HCT116 (cell line): ENCODE data around the gene PICALM. TPM values are rescaled to one million over a fixed set of nuclear protein-coding genes. Genes with fewer than 3 reads are reported as not detected.

Experiments
- ATAC-seq: fragments of 200-7000 bp; cut with Tn5 transposase; 2 replicates; pipeline ENCODE4 v1.9.1; 2020; ENCODE audit warnings: mild to moderate bottlenecking, moderate library complexity
- BruUV-seq: library from RNA; stranded (reverse); fragments of 400-500 nt; replicated peaks from 2 replicates; lab custom pipeline; 2021; lab: Mats Ljungman, UMichigan
- CTCF ChIA-PET: fragments of 300-600 bp; sonication (Branson Sonifier 250); formaldehyde crosslinking; loops from one replicate; lab custom pipeline; 2021; ENCODE audit warnings: antibody characterized with exemption; lab: Charles Lee
- POLR2A ChIA-PET: fragments of 300-600, 350-600 bp; sonication (Branson Sonifier 250); formaldehyde crosslinking; loops from one replicate; lab custom pipeline; 2021; ENCODE audit warnings: antibody characterized with exemption; lab: Charles Lee
- RAD21 ChIA-PET, 2 experiments: fragments of 300-600 bp; sonication (Branson Sonifier 250); formaldehyde crosslinking; loops; one replicate each; lab custom pipeline; 2023; ENCODE audit warnings: low total read pairs in 2 of 2; ENCODE audit not compliant: uncharacterized antibody in 2 of 2, unreplicated experiment in 2 of 2, low non-redundant PET in 1 of 2; lab: Charles Lee
- DNase-seq: peaks from one replicate; pipeline ENCODE4 v3.0.0-alpha.2; 2010; ENCODE audit warnings: low read depth, low spot score
- H2AFZ ChIP-seq: fragments of 200-600 bp; shearing (Covaris generic), sonication (generic); 2 replicates; pipeline ENCODE4 v1.6.1; 2017; ENCODE audit warnings: low read depth, mixed run types, mixed read lengths, antibody characterized with exemption, low read length; ENCODE audit not compliant: poor library complexity, severe bottlenecking
- H3K27ac ChIP-seq: 2 replicates; pipeline ENCODE4 v1.5.1; 2012; ENCODE audit warnings: low read depth, low read length
- H3K27me3 ChIP-seq: fragments of 200-600 bp; sonication (generic); 2 replicates; pipeline ENCODE4 v1.6.1; 2016; ENCODE audit warnings: mixed run types, low read length, mixed read lengths; ENCODE audit not compliant: insufficient read depth
- H3K36me3 ChIP-seq, 2 experiments: fragments of 200-500 bp in 1 of 2; fragments of 200-600 bp in 1 of 2; sonication (Bioruptor generic) in 1 of 2; sonication (generic) in 1 of 2; 2 replicates each; pipeline versions ENCODE4 v1.5.1 to v1.6.1; 2014 to 2016; ENCODE audit warnings: low read length in 2 of 2, inconsistent platforms in 1 of 2, mixed read lengths in 1 of 2, mixed run types in 1 of 2; ENCODE audit not compliant: insufficient read depth in 2 of 2, control insufficient read depth in 1 of 2
- H3K4me1 ChIP-seq, 2 experiments: fragments of 200-600 bp in 1 of 2; sonication (generic) in 1 of 2; 2 replicates each; pipeline versions ENCODE4 v1.5.1 to v1.6.1; 2012 to 2017; ENCODE audit warnings: low read length in 2 of 2, inconsistent platforms in 1 of 2, mild to moderate bottlenecking in 1 of 2, mixed read lengths in 1 of 2, mixed run types in 1 of 2, moderate library complexity in 1 of 2; ENCODE audit not compliant: insufficient read depth in 2 of 2, control insufficient read depth in 1 of 2
- H3K4me2 ChIP-seq: fragments of 200-600 bp; sonication (generic); 2 replicates; pipeline ENCODE4 v1.6.1; 2017; ENCODE audit warnings: mixed run types, low read length, mixed read lengths
- H3K4me3 ChIP-seq, 2 experiments: fragments of 200-600 bp in 1 of 2; sonication (generic) in 1 of 2; replicated peaks in 1 of 2; 2 replicates each; pipeline ENCODE4 v1.5.1; 2011 to 2016; ENCODE audit warnings: low read length in 2 of 2, control low read depth in 1 of 2, low read depth in 1 of 2, mild to moderate bottlenecking in 1 of 2, mixed read lengths in 1 of 2, mixed run types in 1 of 2
- H3K79me2 ChIP-seq: fragments of 200-600 bp; sonication (generic); 2 replicates; pipeline ENCODE4 v1.6.1; 2017; ENCODE audit warnings: mild to moderate bottlenecking, mixed run types, low read length, moderate library complexity, mixed read lengths; ENCODE audit not compliant: insufficient read depth
- H3K9ac ChIP-seq: fragments of 200-600 bp; sonication (generic); 2 replicates; pipeline ENCODE4 v1.6.1; 2016; ENCODE audit warnings: low read length, mixed read lengths
- H3K9me2 ChIP-seq: fragments of 200-600 bp; sonication (generic), shearing (Covaris generic); 2 replicates; pipeline ENCODE4 v1.6.1; 2017; ENCODE audit warnings: mixed run types, mild to moderate bottlenecking, moderate library complexity; ENCODE audit not compliant: insufficient read depth
- H3K9me3 ChIP-seq, 2 experiments: fragments of 200-500 bp in 1 of 2; fragments of 200-600 bp in 1 of 2; sonication (Bioruptor generic) in 1 of 2; sonication (generic) in 1 of 2; 2 replicates each; pipeline ENCODE4 v1.6.1; 2014 to 2017; ENCODE audit warnings: low read length in 2 of 2, mixed read lengths in 2 of 2, inconsistent platforms in 1 of 2, low read depth in 1 of 2, mild to moderate bottlenecking in 1 of 2, mixed run types in 1 of 2, moderate library complexity in 1 of 2; ENCODE audit not compliant: control insufficient read depth in 1 of 2, insufficient read depth in 1 of 2
- H4K20me1 ChIP-seq: fragments of 200-600 bp; sonication (generic), shearing (Covaris generic); 2 replicates; pipeline ENCODE4 v1.6.1; 2017; ENCODE audit warnings: mixed run types, mild to moderate bottlenecking, moderate library complexity; ENCODE audit not compliant: insufficient read depth
- CBX3 ChIP-seq: IDR thresholded peaks from 2 replicates; pipeline ENCODE4 v1.6.1; 2012; ENCODE audit warnings: low read depth
- CEBPB ChIP-seq: IDR thresholded peaks from 2 replicates; pipeline ENCODE4 v1.6.1; 2012; ENCODE audit warnings: low read depth
- EGR1 ChIP-seq: IDR thresholded peaks from 2 replicates; pipeline ENCODE4 v1.6.1; 2012; ENCODE audit warnings: low read depth
- EZH2phosphoT487 ChIP-seq: fragments of 200-600 bp; IDR thresholded peaks from 2 replicates; pipeline ENCODE4 v1.6.1; 2018; ENCODE audit warnings: antibody characterized with exemption, borderline replicate concordance
- JUND ChIP-seq: IDR thresholded peaks from 2 replicates; pipeline ENCODE4 v1.6.1; 2012
- POLR2AphosphoS5 ChIP-seq: IDR thresholded peaks from 2 replicates; pipeline ENCODE4 v1.6.1; 2011; ENCODE audit warnings: mild to moderate bottlenecking, low read depth, low read length, moderate library complexity
- YY1 ChIP-seq: IDR thresholded peaks from 2 replicates; pipeline ENCODE4 v1.6.1; 2011; ENCODE audit warnings: low read length, low read depth, moderate library complexity, mild to moderate bottlenecking; ENCODE audit not compliant: insufficient replicate concordance; ENCODE audit errors: extremely low read depth
- intact Hi-C: fragments of 100-400 bp; cut with micrococcal nuclease; formaldehyde crosslinking; loops from 2 replicates; pipeline ENCODE4 v1.10.0; 2022
- total RNA-seq: library from RNA; stranded (reverse); gene quantifications from one replicate; pipeline ENCODE4 v1.2.1, GENCODE V29; 2021; ENCODE audit not compliant: unreplicated experiment
- TF ChIP-seq, protein P1 (sequence below), 3 experiments: fragments of 200-600 bp in 1 of 3; sonication (generic) in 1 of 3; IDR thresholded peaks in 2 of 3; conservative IDR thresholded peaks in 1 of 3; 2 replicates each; pipeline ENCODE4 v1.5.1; 2012 to 2017; ENCODE audit warnings: low read depth in 2 of 3, low read length in 2 of 3, antibody characterized with exemption in 1 of 3, borderline replicate concordance in 1 of 3, control low read depth in 1 of 3, mild to moderate bottlenecking in 1 of 3, mixed read lengths in 1 of 3, mixed run types in 1 of 3, moderate library complexity in 1 of 3; ENCODE audit not compliant: insufficient read depth in 1 of 3
- TF ChIP-seq, protein P2 (sequence below): IDR thresholded peaks from 2 replicates; pipeline ENCODE4 v1.6.1; 2012; ENCODE audit warnings: low read depth
- TF ChIP-seq, protein P3 (sequence below): IDR thresholded peaks from 2 replicates; pipeline ENCODE4 v1.6.1; 2011; ENCODE audit warnings: mild to moderate bottlenecking, low read length, moderate library complexity; ENCODE audit not compliant: insufficient replicate concordance; ENCODE audit errors: extremely low read depth

Gene PICALM
- total RNA-seq, 1 experiment from 2014 or later = 90.6 TPM

DNA sequence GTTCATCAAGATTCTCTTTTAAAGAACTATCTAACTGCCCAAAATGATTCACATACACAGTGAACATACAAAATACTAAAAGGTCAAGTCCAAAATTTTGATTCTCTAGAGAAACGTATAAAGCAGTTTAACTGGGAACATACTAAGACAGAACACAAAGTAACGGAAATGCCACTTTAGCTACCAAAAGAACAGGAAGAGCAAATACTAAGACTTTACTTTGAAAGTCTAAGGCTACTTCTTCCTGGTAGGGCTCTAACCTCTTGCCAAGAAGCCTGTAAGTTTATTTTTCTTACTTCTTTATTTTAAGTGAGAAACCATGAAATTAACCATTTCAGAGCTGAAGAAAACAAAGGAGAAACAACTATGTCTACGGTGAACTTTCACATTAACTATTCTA lies 6.2 kb downstream of the PICALM start (continued):
- TF ChIP-seq YY1 (no peak), CBX3 (no peak)
- TF ChIP-seq, protein P1, sequence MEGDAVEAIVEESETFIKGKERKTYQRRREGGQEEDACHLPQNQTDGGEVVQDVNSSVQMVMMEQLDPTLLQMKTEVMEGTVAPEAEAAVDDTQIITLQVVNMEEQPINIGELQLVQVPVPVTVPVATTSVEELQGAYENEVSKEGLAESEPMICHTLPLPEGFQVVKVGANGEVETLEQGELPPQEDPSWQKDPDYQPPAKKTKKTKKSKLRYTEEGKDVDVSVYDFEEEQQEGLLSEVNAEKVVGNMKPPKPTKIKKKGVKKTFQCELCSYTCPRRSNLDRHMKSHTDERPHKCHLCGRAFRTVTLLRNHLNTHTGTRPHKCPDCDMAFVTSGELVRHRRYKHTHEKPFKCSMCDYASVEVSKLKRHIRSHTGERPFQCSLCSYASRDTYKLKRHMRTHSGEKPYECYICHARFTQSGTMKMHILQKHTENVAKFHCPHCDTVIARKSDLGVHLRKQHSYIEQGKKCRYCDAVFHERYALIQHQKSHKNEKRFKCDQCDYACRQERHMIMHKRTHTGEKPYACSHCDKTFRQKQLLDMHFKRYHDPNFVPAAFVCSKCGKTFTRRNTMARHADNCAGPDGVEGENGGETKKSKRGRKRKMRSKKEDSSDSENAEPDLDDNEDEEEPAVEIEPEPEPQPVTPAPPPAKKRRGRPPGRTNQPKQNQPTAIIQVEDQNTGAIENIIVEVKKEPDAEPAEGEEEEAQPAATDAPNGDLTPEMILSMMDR (IDR thresholded peaks at IDR 0.05 in 2 of 3, conservative IDR thresholded peaks at IDR 0.05 in 1 of 3; ENCODE audit: borderline replicate concordance in 1 of 3, insufficient read depth in 1 of 3, low read depth in 2 of 3, low read length in 2 of 3) = no peak

DNA sequence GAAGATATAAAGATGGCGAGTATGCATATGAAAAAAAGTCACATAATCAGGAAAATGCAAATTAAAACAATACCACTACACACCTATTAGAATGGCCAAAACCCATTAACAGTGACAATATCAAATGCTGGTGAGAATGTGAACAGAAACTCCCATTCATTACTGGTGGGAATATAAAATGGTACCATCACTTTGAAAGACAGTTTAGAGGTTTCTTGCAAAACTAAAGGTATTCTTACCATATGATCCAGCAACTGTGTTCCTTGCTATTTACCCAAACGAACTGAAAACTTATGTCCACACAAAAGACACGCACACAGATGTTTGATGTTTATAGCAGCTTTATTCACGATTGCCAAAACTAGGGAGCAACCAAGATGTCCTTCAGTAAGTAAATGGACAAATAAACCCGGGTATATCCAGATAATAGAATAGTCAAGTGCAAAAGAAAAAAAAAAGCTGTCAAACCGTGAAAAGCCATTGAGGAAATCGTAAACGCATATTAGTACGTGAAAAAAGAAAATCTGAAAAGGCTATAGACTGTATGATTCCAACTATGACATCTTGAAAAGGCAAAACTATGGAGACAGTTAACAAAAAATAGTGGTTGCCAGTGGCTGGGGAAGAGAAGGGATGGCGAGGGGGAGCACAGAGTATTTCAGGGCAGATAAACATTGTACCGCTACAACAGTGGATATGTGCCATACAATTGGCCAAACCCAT lies 7.2 kb downstream of the PICALM start:
- no peak overlapping the region for H3K9ac ChIP-seq
- TF ChIP-seq JUND (no peak), EGR1 (no peak), POLR2AphosphoS5 (no peak), YY1 (no peak), EZH2phosphoT487 (no peak), CEBPB (no peak)
- TF ChIP-seq, protein P2, sequence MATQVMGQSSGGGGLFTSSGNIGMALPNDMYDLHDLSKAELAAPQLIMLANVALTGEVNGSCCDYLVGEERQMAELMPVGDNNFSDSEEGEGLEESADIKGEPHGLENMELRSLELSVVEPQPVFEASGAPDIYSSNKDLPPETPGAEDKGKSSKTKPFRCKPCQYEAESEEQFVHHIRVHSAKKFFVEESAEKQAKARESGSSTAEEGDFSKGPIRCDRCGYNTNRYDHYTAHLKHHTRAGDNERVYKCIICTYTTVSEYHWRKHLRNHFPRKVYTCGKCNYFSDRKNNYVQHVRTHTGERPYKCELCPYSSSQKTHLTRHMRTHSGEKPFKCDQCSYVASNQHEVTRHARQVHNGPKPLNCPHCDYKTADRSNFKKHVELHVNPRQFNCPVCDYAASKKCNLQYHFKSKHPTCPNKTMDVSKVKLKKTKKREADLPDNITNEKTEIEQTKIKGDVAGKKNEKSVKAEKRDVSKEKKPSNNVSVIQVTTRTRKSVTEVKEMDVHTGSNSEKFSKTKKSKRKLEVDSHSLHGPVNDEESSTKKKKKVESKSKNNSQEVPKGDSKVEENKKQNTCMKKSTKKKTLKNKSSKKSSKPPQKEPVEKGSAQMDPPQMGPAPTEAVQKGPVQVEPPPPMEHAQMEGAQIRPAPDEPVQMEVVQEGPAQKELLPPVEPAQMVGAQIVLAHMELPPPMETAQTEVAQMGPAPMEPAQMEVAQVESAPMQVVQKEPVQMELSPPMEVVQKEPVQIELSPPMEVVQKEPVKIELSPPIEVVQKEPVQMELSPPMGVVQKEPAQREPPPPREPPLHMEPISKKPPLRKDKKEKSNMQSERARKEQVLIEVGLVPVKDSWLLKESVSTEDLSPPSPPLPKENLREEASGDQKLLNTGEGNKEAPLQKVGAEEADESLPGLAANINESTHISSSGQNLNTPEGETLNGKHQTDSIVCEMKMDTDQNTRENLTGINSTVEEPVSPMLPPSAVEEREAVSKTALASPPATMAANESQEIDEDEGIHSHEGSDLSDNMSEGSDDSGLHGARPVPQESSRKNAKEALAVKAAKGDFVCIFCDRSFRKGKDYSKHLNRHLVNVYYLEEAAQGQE = no peak
- TF ChIP-seq, protein P3, sequence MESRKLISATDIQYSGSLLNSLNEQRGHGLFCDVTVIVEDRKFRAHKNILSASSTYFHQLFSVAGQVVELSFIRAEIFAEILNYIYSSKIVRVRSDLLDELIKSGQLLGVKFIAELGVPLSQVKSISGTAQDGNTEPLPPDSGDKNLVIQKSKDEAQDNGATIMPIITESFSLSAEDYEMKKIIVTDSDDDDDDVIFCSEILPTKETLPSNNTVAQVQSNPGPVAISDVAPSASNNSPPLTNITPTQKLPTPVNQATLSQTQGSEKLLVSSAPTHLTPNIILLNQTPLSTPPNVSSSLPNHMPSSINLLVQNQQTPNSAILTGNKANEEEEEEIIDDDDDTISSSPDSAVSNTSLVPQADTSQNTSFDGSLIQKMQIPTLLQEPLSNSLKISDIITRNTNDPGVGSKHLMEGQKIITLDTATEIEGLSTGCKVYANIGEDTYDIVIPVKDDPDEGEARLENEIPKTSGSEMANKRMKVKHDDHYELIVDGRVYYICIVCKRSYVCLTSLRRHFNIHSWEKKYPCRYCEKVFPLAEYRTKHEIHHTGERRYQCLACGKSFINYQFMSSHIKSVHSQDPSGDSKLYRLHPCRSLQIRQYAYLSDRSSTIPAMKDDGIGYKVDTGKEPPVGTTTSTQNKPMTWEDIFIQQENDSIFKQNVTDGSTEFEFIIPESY = no peak
- peaks cover 24% of the 10 kb centered on the region for H4K20me1 ChIP-seq
- H3K4me1 ChIP-seq = peaks cover 6 to 15% of the 10 kb centered on the region in 2 experiments; a peak in 3 of 4 replicates
- no peak overlapping the region for H3K4me2 ChIP-seq
- H3K4me3 ChIP-seq = no peak overlapping the region
- no peaks in the 10 kb centered on the region for H3K27me3 ChIP-seq
- intact Hi-C loops = no loop called here
- H3K9me2 ChIP-seq = no peaks in the 10 kb centered on the region
- RAD21 ChIA-PET = no interaction called here
- peaks cover 99% of the 10 kb centered on the region for H3K79me2 ChIP-seq
- H2AFZ ChIP-seq = no peak overlapping the region
- POLR2A ChIA-PET = no interaction called here
- no TSS peak for BruUV-seq
- no peaks in the 10 kb centered on the region for H3K36me3 ChIP-seq
- no peaks in the 10 kb centered on the region for H3K9me3 ChIP-seq
- H3K27ac ChIP-seq = no peak overlapping the region
- DNase-seq = no peak
- CTCF ChIA-PET = interaction anchor here (2.1 kb wide), 1 partner anchor 19 kb away, joined by 8 read pairs; no protein-coding TSS in a partner anchor
- ATAC-seq = no peak
